IMR-90 (cell line): Measurements from ENCODE around the gene TUBB4A.

Source experiments
- FOS ChIP-seq: fragments of 150-350 bp; IDR thresholded peaks from 2 replicates; pipeline ENCODE4 v1.6.1; 2016; ENCODE audit warnings: low read depth, low read length
- MAFK ChIP-seq: IDR thresholded peaks from 2 replicates; pipeline ENCODE4 v1.6.1; 2012; ENCODE audit warnings: low read depth, low read length, improper control_type of control experiment
- MAZ ChIP-seq: IDR thresholded peaks from 2 replicates; pipeline ENCODE4 v1.6.1; 2012; ENCODE audit warnings: low read depth, mild to moderate bottlenecking, low read length, improper control_type of control experiment, moderate library complexity, borderline replicate concordance
- POLR2A ChIP-seq: IDR thresholded peaks from 2 replicates; pipeline ENCODE4 v1.6.1; 2012; ENCODE audit warnings: mild to moderate bottlenecking, low read depth, low read length
- RAD21 ChIP-seq: IDR thresholded peaks from 2 replicates; pipeline ENCODE4 v1.6.1; 2012; ENCODE audit warnings: low read length, improper control_type of control experiment
- RCOR1 ChIP-seq: IDR thresholded peaks from 2 replicates; pipeline ENCODE4 v1.6.1; 2012; ENCODE audit warnings: mild to moderate bottlenecking, low read length, improper control_type of control experiment; ENCODE audit not compliant: insufficient replicate concordance
- RFX5 ChIP-seq: IDR thresholded peaks from 2 replicates; pipeline ENCODE4 v1.8.0; 2012; ENCODE audit warnings: low read depth, mild to moderate bottlenecking, low read length, moderate library complexity
- SMC3 ChIP-seq: fragments of 150-350 bp; IDR thresholded peaks from 2 replicates; pipeline ENCODE4 v1.6.1; 2016; ENCODE audit warnings: low read depth, mild to moderate bottlenecking, antibody characterized with exemption, low read length, moderate library complexity
- TF ChIP-seq, protein P1 (sequence below): conservative IDR thresholded peaks from 2 replicates; pipeline ENCODE4 v1.5.1; 2012; ENCODE audit warnings: mild to moderate bottlenecking, low read depth, low read length, improper control_type of control experiment

DNA sequence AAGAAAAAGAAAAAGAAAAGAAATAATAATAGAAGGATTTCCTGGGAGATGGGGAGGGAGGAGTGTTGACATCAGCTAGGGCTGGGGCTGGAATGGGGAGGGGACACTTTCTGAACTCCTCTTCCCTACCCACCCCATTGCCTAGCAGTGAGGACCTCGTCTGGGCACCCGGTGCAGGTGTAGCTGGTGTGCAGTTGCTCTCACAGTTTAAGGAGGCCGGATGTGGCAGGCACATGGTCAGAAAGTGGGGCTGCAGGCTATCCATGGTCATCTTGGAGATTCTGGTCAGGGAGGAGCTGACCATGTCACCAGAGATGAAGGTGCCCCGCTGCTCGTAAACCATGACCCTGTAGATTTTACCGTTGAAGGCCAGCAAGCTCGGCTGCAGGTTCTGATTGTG, 8.5 kb upstream of the TUBB4A start:
- TF ChIP-seq, protein P1, sequence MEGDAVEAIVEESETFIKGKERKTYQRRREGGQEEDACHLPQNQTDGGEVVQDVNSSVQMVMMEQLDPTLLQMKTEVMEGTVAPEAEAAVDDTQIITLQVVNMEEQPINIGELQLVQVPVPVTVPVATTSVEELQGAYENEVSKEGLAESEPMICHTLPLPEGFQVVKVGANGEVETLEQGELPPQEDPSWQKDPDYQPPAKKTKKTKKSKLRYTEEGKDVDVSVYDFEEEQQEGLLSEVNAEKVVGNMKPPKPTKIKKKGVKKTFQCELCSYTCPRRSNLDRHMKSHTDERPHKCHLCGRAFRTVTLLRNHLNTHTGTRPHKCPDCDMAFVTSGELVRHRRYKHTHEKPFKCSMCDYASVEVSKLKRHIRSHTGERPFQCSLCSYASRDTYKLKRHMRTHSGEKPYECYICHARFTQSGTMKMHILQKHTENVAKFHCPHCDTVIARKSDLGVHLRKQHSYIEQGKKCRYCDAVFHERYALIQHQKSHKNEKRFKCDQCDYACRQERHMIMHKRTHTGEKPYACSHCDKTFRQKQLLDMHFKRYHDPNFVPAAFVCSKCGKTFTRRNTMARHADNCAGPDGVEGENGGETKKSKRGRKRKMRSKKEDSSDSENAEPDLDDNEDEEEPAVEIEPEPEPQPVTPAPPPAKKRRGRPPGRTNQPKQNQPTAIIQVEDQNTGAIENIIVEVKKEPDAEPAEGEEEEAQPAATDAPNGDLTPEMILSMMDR = no peak
- TF ChIP-seq POLR2A = no peak
- no peak for TF ChIP-seq SMC3
- TF ChIP-seq FOS = no peak
- TF ChIP-seq RFX5 = no peak
- no peak for TF ChIP-seq MAZ
- no peak for TF ChIP-seq RCOR1
- no peak for TF ChIP-seq RAD21
- no peak for TF ChIP-seq MAFK
